ENCODE results near the gene LPIN1. TPM values are rescaled to one million over a fixed set of nuclear protein-coding genes. Genes with fewer than 3 reads are reported as not detected.

LPIN1 gene
- 38.3 and 38.5 TPM in 2 replicates for total RNA-seq (2014; rRNA removed; shearing (Covaris generic))
- 23.8 and 27.4 TPM in 2 replicates for polyA plus RNA-seq (2015; cell fraction: cytosol; rRNA removed)
- 63.2 and 72.4 TPM in 2 replicates for polyA plus RNA-seq (2015; cell fraction: nucleus; rRNA removed)

DNA sequence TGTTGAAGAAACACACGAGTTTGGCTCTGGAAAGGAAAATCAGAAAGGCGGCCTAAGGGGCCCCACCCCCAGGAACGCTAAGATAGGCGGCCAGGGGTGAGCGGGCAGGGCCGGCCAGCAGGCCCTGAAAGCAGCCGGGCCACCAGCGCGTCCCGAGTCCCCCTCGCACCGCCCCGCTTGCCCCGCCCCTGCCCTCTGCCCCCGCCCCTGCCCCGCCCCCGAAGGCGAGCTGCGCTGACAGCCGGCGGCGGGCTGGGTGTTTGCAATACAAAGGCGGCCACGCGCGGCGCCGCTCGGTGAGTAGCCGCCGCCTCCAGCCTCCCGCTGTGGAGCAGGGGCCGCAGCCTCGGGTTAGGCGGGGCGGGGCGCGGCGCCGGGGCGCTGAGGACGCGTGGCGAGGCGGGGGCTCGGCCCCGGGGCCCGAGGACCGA is at the start of gene LPIN1:
TSS of gene LPIN1 (plus strand) at position 257 of the 431 bp plus-strand sequence. CDS start 18,910 bp downstream, outside the sequence.
- DNase-seq (ENCODE audit: low read depth), result peak; percentile 66

GRCh38 chr2:11696736-11697102 is 49.7 kb upstream of the LPIN1 start:
- no peak for DNase-seq (ENCODE audit: low read depth)

DNA sequence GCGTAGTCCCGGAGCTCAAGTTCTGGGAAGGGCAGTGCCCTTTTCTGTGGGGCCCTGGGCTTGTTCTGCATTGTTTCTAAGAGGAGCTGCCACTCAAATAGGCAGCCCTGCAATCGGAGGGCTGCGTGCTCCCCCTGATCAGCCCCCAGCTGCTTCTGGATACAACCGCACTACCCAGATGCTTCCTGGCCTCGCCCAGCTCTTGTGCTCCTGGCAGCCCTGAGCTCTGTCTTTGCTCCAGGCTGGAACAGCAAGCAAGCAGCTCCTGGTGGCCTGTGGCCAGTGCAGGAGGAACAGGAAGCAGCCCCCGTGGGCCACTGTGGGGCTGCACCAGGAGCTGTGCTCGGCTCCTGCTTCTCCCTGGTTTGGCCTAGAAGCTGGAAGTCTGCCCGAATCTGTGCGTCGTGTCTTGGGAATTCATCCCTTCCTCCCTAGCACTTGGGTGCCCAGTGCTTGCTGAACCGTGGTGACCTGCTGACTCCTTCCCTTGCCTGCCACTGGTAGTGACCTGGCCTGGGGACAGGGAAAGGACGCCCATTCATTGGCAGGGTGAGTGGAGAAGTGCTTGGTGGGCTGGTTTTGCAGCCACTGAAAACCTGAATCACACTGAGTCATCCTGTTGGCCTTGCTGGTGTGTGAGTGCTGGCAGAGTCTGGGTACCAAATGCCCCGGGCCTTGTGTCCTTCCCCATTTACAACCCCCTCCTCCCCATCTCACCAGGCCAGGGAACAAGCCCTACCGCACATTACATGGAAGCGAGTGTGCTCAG is 49.1 kb upstream of the LPIN1 start:
- DNase-seq (ENCODE audit: low read depth), result peak; percentile 94

- peak; percentile 62 for DNase-seq (ENCODE audit: low read depth)
These were observed 48.2 kb upstream of the LPIN1 start for GRCh38 chr2:11698009-11698922.

- DNase-seq (ENCODE audit: low read depth), result no peak
These were observed 46.5 kb upstream of the LPIN1 start for GRCh38 chr2:11699686-11700670.

DNA sequence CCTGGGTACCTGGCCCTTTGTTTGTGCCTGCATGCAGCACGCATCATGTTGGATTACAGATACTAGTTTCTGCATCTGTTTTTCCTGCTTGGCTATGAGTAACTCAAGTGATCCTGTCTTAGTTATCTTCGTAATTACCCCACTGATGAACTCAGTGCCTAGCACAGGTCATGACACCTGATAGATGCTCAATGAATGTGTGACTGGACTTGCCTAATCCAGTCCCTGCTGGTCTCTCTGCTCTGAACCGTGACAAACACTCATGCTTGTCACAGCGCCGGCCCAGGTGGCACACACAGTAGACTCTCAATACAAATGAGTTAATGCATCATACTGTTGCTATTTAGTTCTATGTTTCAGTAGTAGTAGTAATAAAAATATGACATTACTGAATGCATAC is 45.2 kb upstream of the LPIN1 start:
- DNase-seq (ENCODE audit: low read depth), result no peak

- no peak for DNase-seq (ENCODE audit: low read depth)
These were observed 44.6 kb upstream of the LPIN1 start for GRCh38 chr2:11701751-11702301.

DNA sequence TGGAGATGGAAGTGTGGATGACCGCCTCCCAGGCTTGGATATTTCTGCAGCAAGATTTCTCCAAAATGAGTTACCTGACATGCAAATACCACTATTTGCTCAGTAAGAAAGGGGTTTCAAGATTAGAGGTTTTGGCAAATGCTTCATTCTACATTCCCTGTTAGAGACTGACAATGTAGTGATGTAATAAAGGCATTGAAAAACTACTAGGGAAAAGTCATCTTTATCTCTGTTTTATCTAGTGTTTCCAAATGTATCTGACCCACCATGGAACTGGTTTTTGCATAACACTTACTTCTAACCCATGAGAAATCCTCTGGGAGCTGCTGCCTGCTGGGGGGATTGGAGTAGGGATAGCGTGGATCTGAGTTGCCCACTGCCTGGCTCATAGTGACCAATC is 43.5 kb upstream of the LPIN1 start:
- DNase-seq (ENCODE audit: low read depth), result no peak

GRCh38 chr2:11703700-11704099 is 42.7 kb upstream of the LPIN1 start:
- peak; percentile 40 for DNase-seq (ENCODE audit: low read depth)

GRCh38 chr2:11705063-11705462 is 41.4 kb upstream of the LPIN1 start:
- DNase-seq (ENCODE audit: low read depth), result no peak

GRCh38 chr2:11705711-11706110 is 40.7 kb upstream of the LPIN1 start:
- no peak for DNase-seq (ENCODE audit: low read depth)

DNA sequence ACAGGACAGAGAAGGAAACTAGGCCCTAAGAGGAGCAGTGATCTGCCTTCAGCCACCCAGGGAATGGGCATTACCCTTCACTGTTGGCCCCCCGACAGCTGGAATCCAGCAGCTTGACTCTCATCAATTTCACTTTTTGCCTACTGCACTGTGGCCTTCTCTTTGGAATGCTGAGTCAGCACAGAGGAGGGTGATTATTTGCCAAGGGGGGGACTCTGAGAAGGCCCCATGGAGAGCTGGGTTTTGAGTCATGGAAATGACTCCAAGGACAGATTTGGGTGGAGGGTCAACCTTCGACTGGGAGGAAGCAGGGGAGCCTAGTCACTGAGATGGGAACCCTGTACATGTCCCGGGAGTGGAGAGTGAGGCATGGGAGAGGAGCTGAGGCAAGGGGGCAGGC is 38.3 kb upstream of the LPIN1 start:
- DNase-seq (ENCODE audit: low read depth), result peak; percentile 11

DNA sequence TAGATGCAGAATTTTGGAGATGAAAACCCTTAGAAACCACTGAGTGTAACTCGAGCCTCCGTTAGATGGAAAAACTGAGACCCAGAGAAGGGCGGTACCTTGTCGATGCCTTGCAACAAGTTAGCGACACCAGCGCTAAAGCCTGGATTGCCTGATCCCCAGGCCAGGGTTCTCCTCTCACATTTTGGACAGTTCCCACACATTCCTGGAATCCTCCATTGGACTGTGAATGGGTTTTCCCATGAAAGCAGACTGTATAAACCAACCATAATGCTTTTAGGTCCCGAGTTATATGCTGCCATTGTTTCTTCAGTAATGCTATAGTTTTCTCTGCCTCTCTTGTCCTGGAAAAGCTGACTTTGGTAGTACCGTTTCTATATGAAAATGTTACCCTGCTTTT is 37.1 kb upstream of the LPIN1 start:
- no peak for DNase-seq (ENCODE audit: low read depth)

- DNase-seq (ENCODE audit: low read depth), result peak; percentile 68
These were observed 36.2 kb upstream of the LPIN1 start for GRCh38 chr2:11710210-11710609.

DNA sequence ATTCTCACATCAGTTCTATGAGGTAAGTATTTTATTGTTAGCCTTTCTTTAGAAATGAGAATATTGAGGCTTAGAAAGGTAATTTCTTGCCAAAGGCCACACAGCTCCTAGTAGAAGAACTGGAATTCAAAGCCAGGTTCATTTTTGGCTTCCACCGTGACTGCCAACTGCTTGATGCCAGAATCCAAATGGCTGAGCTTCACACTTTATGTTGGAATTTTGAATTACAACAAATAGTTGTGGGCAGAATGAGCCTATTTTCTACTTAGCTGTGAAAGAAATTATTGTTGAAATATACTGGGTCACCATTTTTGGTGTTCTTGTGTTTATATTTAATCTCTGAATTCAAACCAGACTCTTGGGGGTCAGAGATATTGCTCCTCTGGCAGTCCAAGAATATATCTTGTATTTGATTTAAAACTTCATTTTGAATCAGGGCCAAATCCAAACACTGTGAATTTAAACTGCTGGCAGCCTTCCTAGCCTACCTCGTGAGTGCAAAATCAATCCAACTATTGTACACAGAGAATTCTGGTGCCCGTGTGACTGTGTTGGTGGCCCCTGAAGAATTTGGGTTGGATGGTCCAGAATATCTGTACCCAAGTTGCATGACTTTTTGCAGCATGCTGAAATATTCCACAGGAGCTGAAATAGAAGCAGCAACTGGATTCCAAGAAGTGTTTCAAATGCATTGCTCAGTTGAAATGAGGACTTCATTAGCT is 35.6 kb upstream of the LPIN1 start:
- DNase-seq (ENCODE audit: low read depth), result no peak

DNA sequence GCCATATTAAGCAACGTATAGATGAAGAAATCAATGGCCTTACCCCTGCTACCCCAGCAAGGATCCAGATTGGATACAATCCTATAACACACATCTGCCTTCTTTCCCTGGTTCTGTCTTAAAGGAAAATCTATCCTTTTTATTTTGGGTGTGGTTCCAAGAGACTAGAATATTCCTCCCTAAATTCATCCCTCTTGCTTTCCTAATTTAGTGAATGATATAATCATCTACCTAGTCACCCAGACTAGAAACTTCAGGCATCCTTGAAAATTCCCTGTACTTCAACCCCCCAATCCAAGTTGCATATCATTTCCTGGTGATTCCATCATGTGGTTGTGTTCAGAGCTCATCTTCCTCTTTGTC is 35.1 kb upstream of the LPIN1 start:
- DNase-seq (ENCODE audit: low read depth), result no peak

- DNase-seq (ENCODE audit: low read depth), result no peak
These were observed 34.7 kb upstream of the LPIN1 start for GRCh38 chr2:11711751-11712150.

- no peak for DNase-seq (ENCODE audit: low read depth)
These were observed 33.6 kb upstream of the LPIN1 start for GRCh38 chr2:11712866-11713265.

DNA sequence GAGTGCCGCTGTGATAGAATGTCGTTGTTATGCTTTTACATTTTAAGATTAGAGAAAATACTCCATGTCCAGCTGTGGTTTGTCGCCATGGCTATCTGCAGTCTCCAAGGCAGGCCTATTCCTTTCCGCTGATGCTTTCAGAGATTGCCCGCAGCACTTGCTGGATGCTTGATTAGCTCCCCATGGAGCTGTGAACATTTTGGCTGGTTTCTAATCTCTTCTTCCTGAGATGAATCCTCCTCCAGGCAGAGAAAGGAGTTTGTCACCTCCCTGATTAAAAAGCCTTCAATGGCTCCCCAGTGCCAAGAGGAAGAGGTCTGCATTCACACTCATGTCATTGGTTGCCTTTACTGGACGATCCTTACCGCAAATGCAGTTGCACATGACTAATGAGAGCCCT is 32.6 kb upstream of the LPIN1 start:
- no peak for DNase-seq (ENCODE audit: low read depth)
